ENCODE data around the gene METAP1. TPM values are rescaled to one million over a fixed set of nuclear protein-coding genes. Genes with fewer than 3 reads are reported as not detected.
A peak's percentile ranks its signal among the peaks of the same experiment; 100 is the strongest.

Gene METAP1
- total RNA-seq (40.0 and 42.6 TPM in 2 replicates), polyA plus RNA-seq (20.4 and 26.3 TPM in 2 replicates), polyA minus RNA-seq (12.2 and 15.4 TPM in 2 replicates)
- total RNA-seq (2013): 41.8 TPM

DNA sequence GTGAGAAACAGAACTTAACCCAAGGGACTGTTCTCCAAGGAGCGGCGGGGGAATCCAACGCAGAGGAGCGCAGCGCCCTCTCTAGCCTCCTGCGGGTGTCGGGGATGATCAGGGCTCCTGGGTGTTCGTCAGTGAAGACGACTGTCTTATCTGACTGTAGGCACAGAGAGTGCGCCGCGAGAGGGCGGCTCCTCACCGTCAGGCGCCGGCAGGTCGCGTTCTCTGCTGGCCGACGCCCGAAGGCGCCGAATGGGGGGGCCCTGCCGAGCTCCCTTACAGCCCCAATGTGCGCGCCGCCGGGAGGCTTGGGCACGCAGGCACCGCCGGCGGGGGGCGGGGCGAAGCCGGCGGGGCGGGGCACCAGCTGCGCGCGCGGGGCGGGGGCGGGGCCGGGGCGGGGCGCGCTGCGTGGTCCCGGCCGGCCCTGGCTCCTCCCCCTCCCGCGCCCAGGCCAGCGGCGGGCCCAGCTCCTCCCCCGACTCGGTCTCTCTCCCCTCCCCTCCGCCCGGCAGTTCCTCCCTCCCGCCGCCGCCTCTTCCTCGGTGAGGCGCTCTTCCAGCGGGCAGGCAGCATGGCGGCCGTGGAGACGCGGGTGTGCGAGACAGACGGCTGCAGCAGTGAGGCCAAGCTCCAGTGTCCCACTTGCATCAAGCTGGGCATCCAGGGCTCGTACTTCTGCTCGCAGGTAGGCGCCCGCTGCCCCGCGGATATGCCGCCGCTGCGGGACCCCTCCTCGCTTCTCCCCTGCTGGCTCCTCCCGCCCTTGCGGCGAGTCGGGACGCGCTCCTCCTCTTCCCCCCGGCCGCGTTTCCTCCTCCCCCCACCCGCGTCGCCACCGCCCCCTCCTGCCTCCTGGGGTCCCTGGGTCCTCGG lies at the start of gene METAP1:
METAP1 (plus strand) TSS at position 539 of the 873 bp plus-strand sequence; CDS start at position 572, 33 bp downstream.
- H2AFZ ChIP-seq (ENCODE audit: insufficient read depth, low read depth, low read length, poor library complexity, severe bottlenecking): peak within 1 kb of the TSS; percentile 100
- TF ChIP-seq, protein P1, sequence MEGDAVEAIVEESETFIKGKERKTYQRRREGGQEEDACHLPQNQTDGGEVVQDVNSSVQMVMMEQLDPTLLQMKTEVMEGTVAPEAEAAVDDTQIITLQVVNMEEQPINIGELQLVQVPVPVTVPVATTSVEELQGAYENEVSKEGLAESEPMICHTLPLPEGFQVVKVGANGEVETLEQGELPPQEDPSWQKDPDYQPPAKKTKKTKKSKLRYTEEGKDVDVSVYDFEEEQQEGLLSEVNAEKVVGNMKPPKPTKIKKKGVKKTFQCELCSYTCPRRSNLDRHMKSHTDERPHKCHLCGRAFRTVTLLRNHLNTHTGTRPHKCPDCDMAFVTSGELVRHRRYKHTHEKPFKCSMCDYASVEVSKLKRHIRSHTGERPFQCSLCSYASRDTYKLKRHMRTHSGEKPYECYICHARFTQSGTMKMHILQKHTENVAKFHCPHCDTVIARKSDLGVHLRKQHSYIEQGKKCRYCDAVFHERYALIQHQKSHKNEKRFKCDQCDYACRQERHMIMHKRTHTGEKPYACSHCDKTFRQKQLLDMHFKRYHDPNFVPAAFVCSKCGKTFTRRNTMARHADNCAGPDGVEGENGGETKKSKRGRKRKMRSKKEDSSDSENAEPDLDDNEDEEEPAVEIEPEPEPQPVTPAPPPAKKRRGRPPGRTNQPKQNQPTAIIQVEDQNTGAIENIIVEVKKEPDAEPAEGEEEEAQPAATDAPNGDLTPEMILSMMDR (IDR thresholded peaks at IDR 0.05): peak; percentile 75
- TF ChIP-seq EZH2 (IDR thresholded peaks at IDR 0.05; ENCODE audit: borderline replicate concordance, insufficient read depth, low read depth, low read length, poor library complexity, severe bottlenecking): no peak
- Mint-ChIP-seq H3K4me1 (peaks cover 29% of the 10 kb centered on the region), H3K27me3 (peaks cover 4% of the 10 kb centered on the region), H3K4me3 (peak within 1 kb of the TSS; percentile 92), H3K9me3 (ENCODE audit: insufficient read depth) (no peaks in the 10 kb centered on the region), H3K27ac (peak within 1 kb of the TSS; percentile 98)
- H3K27ac ChIP-seq (ENCODE audit: low read length in 2 of 2): peak within 1 kb of the TSS; percentile 86 to 89
- peak within 1 kb of the TSS; percentile 89 for H3K9ac ChIP-seq (ENCODE audit: low read length)
- under 1% methylated on average over 85 of the region's 94 CpGs for WGBS (ENCODE audit: insufficient coverage)
- H3K27me3 ChIP-seq (replicated peaks in 1 of 4; ENCODE audit: control extremely low read depth in 1 of 4, control insufficient read depth in 3 of 4, insufficient read depth in 4 of 4, low read length in 3 of 4): no peaks in the 10 kb centered on the region
- peaks cover 11 to 15% of the 10 kb centered on the region in 2 donors for H3K4me1 ChIP-seq (ENCODE audit: control insufficient read depth in 2 of 2, insufficient read depth in 2 of 2, low read length in 2 of 2)
- intact Hi-C loops (cut with micrococcal nuclease): loop anchor here (1.0 to 5.0 kb wide), 13 partner anchors 42 to 952 kb away; partner anchors contain the start of genes ADH5, DAPP1, DNAJB14 and LAMTOR3
- H3K4me2 ChIP-seq (replicated peaks; ENCODE audit: low read depth, low read length, poor library complexity, severe bottlenecking): peak within 1 kb of the TSS; percentile 93
- no peaks in the 10 kb centered on the region for H3K36me3 ChIP-seq (replicated peaks in 1 of 2; ENCODE audit: control extremely low read depth in 1 of 2, control insufficient read depth in 1 of 2, extremely low read depth in 1 of 2, insufficient read depth in 2 of 2, low read length in 1 of 2)
- ChIA-PET CTCF (interaction anchor here (0.6 to 7.6 kb wide), 40 partner anchors 10 to 899 kb away, joined by 3 to 173 read pairs (median 4); partner anchors contain the start of genes ADH5, DAPP1, EIF4E and LAMTOR3), POLR2A (interaction anchor here (0.8 to 2.9 kb wide), 6 partner anchors 61 to 852 kb away, joined by 3 to 32 read pairs (median 6); partner anchors contain the start of genes ADH5, EIF4E, RAP1GDS1 and STPG2)
- peak within 1 kb of the TSS; percentile 68 to 90 (median 83) for H3K4me3 ChIP-seq (ENCODE audit: control extremely low read depth in 1 of 5, extremely low read depth in 1 of 5, insufficient read depth in 1 of 5, low read depth in 2 of 5, low read length in 4 of 5)
- H3K9me3 ChIP-seq (ENCODE audit: control extremely low read depth in 1 of 3, control insufficient read depth in 2 of 3, insufficient read depth in 1 of 3, low read length in 2 of 3): peaks cover 0 to 4% (median 0%) of the 10 kb centered on the region in 3 donors
- ATAC-seq (ENCODE audit: low read depth) (peak; percentile 85), DNase-seq (peak; percentile 97)
- H3K79me2 ChIP-seq (ENCODE audit: control insufficient read depth, insufficient read depth, low read length): peaks cover 48% of the 10 kb centered on the region
- H4K20me1 ChIP-seq (ENCODE audit: control insufficient read depth, insufficient read depth, low read length, poor library complexity, severe bottlenecking): peaks cover 19% of the 10 kb centered on the region

Measured in B cell (primary cell).